ENCODE data around the gene ADAMTSL5.
"Not testable (repeated sequence)": the region's sequence is repeated elsewhere in the genome, so short reads cannot be mapped to it uniquely, and the experiment has no call there.

The ADAMTSL5 gene, protein sequence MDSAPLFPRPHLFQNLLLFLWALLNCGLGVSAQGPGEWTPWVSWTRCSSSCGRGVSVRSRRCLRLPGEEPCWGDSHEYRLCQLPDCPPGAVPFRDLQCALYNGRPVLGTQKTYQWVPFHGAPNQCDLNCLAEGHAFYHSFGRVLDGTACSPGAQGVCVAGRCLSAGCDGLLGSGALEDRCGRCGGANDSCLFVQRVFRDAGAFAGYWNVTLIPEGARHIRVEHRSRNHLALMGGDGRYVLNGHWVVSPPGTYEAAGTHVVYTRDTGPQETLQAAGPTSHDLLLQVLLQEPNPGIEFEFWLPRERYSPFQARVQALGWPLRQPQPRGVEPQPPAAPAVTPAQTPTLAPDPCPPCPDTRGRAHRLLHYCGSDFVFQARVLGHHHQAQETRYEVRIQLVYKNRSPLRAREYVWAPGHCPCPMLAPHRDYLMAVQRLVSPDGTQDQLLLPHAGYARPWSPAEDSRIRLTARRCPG

DNA sequence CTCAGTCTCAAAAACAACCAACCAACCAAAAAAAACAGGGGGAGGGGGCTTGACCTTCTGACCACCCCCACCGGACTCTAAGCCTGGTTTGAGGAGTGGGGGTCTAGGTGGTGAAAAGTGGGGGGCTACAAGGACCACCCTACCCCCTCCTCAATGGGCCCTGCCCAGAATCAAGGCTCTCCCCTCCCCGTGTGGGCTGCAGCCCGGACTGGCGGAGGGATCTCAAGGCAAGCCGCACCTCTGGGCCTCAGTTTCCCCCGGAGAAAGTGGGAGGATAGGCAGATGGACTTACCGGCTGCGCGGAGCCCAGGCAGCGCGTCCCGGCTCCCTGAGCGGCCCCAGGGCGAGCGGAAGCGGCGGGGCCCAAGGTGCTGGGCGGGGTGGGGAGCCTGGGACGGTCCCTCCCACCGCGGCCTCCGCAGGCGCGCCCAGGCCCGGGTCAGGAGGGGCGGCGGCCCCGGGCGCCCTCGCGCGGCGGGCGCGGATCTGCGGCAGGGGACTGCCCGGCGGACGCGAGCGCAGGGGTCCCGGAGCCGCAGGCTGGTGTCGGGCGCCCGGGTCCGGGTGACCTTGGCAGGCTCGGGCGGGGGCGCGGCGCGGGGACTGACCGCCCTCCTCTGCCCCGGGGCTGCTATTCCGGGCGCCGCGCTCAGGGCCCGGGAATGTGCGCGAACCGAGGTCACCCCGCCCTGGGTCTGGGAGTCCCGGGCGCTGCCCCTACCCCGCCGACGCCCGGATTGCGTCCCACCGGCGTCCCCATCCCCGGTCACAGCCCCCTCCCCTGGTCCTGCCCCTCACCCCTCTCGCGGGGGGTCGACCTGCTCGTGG lies at the start of gene ADAMTSL5:
ADAMTSL5 (minus strand) TSS at position 349 of the 828 bp plus-strand sequence. CDS start 2,076 bp downstream, outside the sequence.
- peak; percentile 56 for DNase-seq (ENCODE audit: low read depth)

DNA sequence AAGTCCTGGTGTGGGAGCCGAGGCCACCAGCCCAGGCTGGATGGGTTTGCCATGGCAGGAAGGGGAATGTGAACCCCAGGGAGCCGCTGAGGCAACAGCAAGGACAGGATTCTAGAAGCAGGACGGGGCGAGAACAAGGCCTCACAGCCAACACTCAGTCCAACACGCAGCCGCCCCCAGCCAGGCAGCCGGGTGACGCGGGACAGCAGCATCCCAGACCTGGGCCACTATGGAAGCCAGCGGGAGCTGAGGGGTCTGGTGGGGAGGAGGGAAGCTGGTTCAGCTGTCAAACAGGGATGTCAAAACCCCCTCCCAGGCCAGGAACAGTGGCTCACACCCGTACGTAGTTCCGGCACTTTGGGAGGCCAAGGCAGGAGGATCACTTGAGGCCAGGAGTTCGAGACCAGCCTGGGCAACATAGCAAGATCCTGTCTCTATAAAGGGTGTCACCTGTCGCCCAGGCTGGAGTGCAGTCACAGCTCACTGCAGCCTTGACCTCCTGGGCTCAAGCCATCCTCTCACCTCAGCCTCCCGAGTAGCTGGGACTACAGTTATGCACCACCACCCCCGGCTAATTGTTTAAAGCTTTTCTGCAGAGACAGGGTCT lies 48.5 kb upstream of the ADAMTSL5 start:
- DNase-seq (ENCODE audit: low read depth): no peak

DNA sequence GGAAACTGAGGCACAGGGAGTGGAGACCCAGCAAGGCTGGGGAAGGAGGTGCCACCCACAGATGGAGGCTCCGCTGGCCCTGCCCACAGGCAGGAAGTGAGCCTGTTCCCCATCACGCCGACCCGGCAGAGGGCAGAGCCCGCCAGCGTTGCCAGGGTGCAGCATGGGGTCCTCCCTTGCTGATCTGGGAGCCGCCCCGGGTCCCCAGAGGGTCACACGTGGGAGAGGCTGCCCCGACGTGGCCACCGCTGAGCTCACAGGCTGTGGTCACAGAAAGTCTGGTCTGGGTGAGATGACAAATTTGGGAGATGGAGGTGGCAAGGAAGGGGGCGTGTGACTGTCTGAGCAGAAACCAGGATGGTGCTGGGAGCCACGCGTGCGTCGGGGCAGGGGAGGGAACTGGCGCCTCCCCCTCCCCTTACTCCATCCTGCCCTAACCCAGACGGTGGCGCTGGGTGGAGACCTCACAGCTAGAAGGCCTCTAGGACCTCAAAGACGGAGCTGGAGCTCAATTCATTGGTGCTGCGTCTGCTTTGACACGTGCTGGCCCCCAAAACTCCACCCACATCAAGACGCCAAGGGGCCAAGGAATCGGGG lies 47.6 kb upstream of the ADAMTSL5 start:
- no peak for DNase-seq (ENCODE audit: low read depth)

DNA sequence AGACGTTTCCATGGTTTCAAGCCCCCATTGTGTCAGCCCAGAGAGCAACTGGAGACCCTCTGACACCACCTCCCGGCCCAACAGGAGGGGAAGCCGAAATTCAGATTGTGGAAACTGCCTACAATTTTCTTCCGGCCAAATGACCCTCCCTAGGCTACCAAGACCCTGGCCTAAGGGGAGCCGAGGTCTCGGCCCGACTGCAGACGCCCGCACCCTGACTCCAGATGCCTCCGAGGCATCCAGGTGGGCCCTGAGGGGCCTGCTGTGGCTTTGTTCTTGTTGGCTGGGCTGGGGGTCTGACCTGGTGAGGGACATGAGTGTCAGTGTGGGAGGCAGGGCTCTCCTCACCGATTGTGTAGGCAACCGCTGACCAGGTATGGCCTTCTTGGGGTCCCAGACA lies 45.7 kb upstream of the ADAMTSL5 start:
- no peak for DNase-seq (ENCODE audit: low read depth)

DNA sequence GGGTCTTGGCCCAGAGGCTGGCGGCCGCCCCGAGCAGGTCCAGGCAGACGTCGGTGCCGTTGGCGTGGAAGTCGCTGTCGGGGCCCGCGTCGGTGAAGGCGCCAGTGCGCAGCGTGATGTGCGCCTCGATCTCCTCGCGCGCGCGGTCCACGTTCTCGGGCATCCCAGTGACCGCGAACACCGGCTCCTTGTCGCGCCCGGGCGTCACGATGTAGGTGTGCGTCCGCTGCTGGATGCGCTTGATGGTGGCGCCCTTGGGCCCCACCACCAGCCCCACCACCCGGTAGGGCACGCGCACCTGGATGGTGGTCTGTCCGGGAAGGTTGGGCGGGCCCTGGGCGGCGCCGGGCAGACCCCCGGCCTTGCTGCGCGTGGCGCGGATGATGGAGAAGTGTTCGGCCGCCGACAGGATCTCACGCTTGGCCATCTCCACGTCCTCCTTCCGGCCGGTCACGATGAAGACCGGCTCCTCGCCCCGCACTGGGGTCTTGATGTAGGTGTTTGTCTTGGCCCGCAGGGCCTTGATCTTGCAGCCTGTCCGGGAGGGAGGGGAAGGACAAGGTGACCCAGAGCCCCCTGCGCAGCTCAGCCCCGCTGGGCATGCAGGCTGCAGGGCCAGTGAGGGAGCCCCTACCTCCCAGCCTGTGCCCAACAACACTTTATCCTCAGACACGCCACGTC lies 43.7 kb upstream of the ADAMTSL5 start:
- DNase-seq (ENCODE audit: low read depth): no peak

DNA sequence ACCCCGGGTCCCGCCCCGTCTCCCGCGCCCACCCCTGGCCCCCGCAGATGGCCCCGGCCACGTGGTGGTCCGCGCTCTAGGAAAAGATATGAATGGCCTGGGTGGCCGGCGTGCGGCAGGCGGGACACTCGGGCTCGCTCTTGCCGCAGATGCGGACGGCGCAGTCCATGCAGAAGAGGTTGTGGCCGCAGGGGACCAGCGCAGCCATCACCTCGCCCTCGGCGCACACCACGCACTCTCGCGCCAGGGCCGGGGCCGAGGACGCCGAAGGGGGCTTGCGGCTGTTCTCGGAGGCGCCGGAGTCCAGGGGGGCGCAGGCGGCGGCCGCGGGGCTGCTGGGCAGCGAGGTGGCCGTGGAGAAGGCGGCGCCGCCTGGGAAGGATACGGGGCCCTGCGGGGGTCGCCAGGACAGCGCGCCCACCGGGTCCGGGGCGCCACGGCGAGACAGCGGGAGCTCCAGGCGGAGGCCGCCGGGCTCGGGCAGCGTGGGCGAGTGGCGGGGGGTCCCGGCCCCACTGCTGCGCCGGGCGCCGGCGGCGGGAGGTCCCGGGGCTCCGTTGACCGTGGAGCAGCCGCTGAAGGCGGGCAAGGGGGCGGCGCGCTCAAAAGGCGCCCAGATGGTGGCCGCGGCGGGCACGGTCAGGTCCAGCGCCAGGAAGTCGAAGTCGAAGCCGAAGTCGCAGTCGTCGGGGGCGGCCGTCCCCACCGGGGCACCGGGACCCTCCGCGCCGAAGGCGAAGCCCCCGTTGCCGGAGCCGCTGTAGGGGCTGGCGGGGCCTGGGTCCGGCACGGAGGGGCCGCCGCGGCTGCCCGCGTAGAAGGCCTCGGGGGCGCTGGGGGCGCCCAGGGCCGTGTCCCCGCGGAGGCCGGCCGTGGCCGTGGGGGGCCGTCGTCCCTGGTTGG lies 42.9 kb upstream of the ADAMTSL5 start:
- no peak for DNase-seq (ENCODE audit: low read depth)

DNA sequence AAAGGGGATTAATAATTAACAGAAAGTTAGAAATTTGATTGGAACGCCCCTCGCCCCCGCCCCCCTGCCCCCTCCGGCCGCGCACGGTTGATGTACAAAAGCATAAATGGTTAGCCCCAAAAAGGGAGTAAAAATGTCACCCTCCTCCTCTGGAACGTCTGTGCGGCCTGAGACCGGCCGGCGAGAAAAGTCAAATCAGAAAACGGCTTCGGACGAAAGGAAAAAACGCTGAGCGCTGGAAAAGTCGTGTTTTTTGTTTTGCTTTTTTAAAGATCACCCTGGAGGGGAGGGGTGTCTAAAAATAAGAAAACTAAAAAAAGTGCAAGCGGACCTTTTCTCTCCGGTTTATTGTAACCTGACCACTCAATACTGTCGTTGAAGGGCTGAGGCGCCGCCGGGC lies 42.1 kb upstream of the ADAMTSL5 start:
- no peak for DNase-seq (ENCODE audit: low read depth)

DNA sequence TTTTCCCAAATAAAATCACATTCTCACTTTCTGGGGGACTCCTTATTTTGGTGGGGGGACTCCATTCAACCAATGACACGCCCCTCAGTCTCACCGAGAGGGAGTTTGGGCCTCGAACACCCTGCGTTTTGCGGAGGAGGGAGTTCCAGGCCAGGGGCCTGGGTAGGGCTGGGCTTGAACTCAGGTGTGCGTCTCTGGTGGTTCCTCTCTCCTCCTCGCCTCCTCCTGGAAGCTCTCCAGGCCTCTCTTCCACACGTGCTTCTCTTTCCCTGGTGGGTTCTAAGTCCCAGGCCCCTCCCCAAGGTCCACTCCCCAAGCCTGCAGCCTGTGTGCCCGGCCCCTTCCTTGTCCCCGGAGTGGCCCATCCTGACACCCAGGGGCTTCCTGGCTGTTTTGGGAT lies 40.6 kb upstream of the ADAMTSL5 start:
- no peak for DNase-seq (ENCODE audit: low read depth)

DNA sequence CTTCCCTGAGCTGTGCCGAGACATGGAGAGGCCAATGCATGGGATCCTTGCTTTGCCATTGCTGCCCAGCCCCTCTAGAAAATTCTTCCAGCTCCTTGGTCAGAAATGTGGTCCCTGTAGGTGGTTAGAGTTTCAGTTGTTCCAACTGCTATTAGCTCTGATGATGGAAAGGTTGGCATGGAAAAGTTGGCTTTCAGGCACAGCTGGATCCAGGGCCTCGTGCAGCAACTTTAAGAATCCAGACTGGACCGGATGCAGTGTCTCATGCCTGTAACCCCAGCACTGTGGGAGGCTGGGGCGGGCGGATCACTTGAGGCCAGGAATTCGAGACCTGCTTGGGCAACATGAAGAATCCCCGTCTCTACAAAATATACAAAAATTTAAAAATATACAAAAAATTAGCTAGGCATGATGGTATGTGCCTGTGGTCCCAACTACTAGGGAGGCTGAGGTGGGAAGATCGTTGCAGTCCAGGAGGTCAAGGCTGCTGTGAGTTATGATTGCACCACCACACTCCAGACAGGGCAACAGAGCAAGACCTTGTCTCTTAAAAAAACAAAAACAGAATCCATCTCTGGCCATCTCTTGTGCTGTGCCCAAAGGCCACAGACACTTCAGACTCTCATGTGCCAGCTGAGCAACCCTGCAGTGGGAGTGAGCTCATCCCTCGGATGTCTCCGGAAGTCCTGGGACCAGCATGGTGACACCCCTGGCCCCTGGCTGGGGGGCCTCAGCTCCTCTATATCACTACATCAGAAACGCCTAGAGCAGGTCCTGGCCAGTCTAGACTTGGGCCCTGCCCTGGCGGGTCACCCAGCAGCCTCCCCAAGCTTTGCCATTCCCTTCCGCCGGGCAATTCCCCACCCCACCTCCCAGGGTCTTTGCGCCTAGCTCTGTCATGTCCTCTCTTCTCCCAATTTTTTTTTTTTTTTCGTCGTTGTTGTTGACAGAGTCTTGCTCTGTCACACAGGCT lies 38.5 kb upstream of the ADAMTSL5 start:
- DNase-seq (ENCODE audit: low read depth): no peak

DNA sequence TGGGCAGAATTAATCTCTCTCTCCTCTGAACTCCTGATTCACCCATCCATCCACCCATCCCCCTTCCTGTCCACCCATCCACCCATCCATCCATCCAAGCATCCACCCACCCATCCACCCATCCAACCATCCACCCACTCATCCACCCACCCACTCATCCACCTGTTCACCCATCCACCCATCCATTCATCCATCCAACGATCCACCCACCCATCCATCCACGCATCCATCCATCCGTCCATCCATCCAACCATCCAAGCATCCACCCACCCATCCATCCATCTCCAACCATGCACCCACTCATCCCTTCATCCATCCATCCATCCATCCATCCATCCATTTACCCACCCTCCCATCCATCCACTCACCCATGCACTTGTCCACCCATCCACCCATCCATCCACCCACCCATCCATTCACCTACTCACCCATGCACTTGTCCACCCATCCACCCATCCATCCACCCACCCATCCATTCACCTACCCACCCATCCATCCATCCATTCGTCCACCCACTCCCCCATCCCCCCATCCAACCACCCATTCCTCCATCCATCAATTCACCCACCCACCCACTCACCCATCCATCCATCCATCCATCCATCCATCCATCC lies 36.6 kb upstream of the ADAMTSL5 start:
- no peak for DNase-seq (ENCODE audit: low read depth)

DNA sequence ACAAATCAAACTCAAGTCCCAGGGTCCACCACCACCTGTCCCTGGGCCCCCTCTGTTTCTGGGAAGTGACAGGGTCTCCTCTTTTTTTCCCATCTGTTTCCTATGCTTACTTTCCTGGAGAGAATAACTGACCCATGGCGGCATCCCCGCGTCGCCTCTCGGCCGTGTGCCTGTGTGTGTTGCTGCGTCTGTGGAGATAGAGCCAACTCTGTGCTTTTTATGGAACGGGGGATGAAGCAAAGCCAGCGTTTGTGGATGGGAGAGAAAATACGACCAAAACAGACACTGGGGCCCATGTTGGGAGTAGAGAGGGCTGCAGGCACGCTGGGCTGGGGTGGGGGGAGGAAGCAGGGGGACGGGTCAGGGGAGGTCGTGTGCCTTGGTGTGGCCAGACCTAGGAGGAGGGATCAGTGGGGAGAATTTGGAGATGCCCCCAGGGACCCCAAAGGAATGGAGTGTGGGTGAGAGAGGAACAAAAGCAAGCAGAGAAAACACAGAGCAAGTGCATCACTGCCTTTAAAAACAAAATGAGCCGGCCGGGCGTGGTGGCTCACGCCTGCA lies 27.6 kb upstream of the ADAMTSL5 start:
- no peak for DNase-seq (ENCODE audit: low read depth)

DNA sequence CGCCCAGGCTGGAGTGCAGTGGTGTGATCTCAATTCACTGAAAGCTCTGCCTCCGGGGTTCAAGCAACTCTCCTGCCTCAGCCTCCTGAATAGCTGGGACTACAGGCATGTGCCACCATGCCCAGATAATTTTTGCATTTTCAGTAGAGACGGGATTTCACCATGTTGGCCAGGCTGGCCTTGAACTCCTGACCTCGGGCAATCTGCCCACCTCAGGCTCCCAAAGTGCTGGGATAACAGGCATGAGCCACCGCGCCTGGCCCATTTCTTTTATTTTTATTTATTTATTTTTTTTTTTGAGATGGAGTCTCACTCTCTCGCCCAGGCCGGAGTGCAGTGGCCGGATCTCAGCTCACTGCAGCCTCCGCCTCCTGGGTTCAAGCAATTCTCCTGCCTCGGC lies 26.9 kb upstream of the ADAMTSL5 start:
- not testable (repeated sequence) for DNase-seq (ENCODE audit: low read depth)

DNA sequence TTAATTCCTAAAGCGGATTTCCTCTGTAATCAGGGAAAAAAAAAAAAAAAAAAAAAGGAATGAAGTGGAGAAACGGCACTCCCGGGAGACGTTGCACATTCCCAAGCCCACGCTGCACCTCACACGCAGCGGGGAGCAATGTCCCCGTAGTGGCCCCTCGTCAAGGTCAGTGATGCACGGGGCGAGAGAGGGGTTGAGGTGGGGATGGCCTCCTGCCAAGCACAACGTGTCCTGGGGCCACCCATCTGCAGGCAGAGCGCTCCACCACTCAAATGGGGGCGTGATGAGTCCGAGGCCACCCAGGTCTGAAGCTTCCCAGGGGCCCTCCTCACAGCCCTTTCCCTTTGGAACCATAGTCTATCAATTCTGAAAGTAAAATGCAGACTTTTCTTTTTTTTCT lies 26.2 kb upstream of the ADAMTSL5 start:
- DNase-seq (ENCODE audit: low read depth): no peak

DNA sequence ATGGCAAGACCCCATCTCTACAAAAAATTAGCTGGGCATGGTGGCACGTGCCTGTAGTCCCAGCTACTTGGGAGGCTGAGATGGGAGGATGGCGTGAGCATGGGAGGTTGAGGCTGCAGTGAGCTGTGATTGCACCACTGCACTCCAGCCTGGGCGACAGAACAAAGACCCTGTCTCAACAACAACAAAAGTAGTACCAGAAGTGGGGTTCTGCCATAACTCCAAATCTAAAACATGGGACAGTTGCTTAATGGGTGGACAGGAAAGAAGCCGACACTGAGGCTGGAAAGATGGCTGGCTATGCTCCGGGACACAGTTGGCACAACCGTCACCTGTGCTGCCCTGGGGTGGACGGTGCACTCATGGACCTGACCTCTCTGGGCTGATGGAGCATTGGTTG lies 22.9 kb upstream of the ADAMTSL5 start:
- DNase-seq (ENCODE audit: low read depth): not testable (repeated sequence)

DNA sequence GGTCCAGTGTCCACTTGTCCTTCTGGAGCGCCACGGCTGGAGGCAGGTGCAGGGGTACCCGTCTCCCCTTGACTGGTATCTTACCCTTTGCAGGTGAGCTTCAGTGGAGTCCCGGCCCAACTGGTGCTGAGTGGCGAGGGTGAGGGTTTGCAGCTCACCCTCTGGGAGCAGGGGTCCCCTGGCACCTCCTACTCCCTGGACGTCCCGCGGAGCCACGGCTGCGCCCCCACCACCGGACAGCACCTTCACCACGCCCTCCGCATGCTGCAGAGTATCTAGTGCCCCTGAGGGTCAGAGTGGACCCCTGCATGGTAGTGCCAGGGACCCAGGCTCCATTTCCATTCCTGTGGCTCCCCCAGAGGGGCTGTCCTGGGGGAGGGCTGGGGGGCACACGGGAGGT lies 22.2 kb upstream of the ADAMTSL5 start:
- DNase-seq (ENCODE audit: low read depth): no peak

DNA sequence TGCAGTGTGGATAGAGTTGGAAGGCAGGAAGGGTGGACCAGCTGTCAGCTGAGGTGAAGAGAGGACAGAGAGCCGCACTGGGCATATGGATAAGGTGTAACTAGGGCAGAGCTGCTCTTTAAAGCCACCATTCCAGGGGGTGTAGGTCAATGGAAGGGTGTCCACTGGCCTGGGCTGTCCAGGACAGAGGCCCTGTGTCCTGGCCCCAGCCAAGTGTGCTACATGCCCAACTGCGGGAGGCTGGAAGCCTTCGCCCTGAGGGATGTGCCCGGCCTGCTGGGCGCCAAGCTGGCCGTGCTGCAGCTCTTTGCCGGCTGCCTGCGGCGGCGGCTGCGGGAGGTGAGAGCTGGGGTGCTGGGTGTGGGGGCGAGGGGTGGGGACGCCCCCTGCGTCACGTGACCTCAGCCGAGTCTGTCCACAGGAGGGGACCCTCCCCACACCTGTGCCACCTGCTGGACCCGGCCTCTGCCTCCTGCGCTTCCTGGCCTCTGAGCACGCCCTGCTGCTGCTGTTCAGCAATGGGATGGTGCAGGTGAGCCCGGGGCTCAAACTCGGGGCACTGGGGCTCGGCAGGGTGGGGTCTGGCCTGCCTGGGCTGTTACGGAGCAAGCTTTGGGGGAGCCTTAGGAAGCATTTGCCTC lies 20.8 kb upstream of the ADAMTSL5 start:
- DNase-seq (ENCODE audit: low read depth): no peak

DNA sequence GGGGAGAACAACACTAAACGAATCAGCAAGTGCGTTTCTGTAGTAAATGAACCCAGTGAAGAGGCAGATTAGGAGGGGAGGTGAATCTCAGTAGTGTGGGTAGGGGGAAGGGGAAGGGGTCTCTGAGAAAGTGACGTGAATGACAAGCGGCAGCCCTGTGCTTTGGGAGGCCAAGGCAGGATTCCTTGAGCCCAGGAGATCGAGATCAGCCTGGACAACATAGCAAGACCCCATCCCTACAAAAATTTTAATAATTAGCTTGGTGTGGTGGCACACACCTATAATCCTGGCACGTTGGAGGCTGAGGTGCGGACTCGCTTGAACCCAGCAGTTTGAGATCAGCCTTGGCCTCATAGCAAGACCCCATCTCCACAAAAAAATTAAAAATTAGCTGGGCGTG lies 19.2 kb upstream of the ADAMTSL5 start:
- no peak for DNase-seq (ENCODE audit: low read depth)

DNA sequence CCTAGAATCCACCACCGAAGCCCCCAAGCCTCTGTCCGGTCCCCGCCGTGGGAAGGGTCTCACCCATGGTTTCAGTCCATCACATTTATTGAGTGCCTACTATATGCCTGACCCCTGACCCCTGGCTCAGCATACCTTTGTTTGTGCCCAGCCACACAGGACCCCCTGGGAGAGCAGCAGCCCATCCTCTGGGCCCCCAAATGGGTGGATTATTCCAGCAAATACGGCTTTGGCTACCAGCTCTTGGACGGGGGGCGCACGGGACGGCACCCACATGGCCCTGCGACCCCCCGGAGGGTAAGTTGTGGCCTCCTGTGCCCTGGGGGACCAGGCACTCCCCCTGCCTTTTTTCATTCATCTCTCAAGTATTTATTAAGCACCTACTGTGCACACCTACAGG lies 18.8 kb upstream of the ADAMTSL5 start:
- DNase-seq (ENCODE audit: low read depth): no peak
